GM23338 (cell line): ENCODE results near the gene CCNL1.

ENCODE experiments used
- NANOG ChIP-seq: IDR thresholded peaks from 2 replicates; pipeline ENCODE4 v1.6.1; 2016; ENCODE audit warnings: antibody characterized with exemption, borderline replicate concordance
- TF ChIP-seq, protein P1 (sequence below), 2 experiments: fragments of 200-600 bp in 1 of 2; sonication (generic) in 1 of 2; conservative IDR thresholded peaks; 2 replicates each; pipeline versions ENCODE4 v1.5.1 to v1.6.1; 2016 to 2017; ENCODE audit warnings: antibody characterized with exemption in 2 of 2, low read depth in 2 of 2, mild to moderate bottlenecking in 2 of 2, moderate library complexity in 1 of 2

DNA sequence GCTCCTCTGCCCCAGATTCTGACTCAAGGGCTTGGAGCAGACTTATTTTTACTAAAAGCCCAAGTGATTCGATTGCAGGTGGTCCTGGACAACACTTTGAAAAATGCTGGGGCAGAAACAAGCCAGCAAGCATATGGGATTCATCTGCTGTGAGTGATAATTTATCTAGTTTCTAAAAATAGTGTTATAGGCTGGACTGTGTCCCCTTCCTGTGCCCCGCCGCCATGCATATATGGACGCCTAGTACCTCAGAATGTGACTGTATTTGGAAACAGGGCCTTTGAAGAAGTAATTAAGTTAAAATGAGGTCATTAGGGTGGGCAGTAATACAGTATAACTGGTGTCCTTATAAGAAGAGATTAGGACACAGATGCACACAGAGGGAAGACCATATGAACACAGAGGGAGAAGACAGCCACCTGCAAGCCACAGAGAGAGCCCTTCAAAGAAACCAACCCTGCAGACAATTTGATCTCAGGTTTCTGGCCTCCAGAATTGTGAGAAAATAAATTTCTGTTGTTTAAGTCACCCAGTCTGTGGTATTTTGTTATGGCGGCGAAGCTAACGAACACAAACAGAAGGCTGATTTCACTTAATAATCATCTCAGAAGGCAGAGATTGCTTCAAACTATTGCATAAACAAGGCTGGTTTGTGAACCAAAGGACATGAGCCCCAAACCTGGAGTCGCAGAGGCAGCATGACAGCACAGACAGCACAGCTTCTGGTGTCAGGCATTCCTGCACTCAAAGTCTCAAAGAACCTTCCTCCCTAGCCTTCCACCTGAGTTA lies 59.1 kb downstream of the CCNL1 start:
- TF ChIP-seq, protein P1, sequence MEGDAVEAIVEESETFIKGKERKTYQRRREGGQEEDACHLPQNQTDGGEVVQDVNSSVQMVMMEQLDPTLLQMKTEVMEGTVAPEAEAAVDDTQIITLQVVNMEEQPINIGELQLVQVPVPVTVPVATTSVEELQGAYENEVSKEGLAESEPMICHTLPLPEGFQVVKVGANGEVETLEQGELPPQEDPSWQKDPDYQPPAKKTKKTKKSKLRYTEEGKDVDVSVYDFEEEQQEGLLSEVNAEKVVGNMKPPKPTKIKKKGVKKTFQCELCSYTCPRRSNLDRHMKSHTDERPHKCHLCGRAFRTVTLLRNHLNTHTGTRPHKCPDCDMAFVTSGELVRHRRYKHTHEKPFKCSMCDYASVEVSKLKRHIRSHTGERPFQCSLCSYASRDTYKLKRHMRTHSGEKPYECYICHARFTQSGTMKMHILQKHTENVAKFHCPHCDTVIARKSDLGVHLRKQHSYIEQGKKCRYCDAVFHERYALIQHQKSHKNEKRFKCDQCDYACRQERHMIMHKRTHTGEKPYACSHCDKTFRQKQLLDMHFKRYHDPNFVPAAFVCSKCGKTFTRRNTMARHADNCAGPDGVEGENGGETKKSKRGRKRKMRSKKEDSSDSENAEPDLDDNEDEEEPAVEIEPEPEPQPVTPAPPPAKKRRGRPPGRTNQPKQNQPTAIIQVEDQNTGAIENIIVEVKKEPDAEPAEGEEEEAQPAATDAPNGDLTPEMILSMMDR (conservative IDR thresholded peaks at IDR 0.05; ENCODE audit: low read depth in 2 of 2) = no peak
- TF ChIP-seq NANOG = no peak
